Body of pancreas (tissue), 4 donors: Measurements from ENCODE around the gene SIPA1. TPM values are rescaled to one million over a fixed set of nuclear protein-coding genes. Genes with fewer than 3 reads are reported as not detected.

ENCODE experiments used
- ATAC-seq: fragments of 150-250 bp; one replicate; pipeline ENCODE4 v1.9.1; 2016
- DNase-seq, 4 donors: peaks; one replicate each; pipeline ENCODE4 v3.0.0-alpha.2; 2019
- H3K27ac ChIP-seq, 4 donors: fragments of 200-600 bp; sonication (generic); 1 replicate in 3 of 4; 2 replicates in 1 of 4; pipeline versions ENCODE4 v1.5.1 to v1.6.1; 2016 to 2019; ENCODE audit warnings: mild to moderate bottlenecking in 1 of 4, mixed read lengths in 1 of 4, moderate library complexity in 1 of 4
- H3K27me3 ChIP-seq, 2 donors: fragments of 200-600 bp; sonication (generic); one replicate each; pipeline ENCODE4 v1.6.0; 2016; ENCODE audit warnings: mild to moderate bottlenecking in 1 of 2
- H3K36me3 ChIP-seq, 2 donors: fragments of 200-600 bp; sonication (generic); replicated peaks in 1 of 2; 2 replicates each; pipeline ENCODE4 v1.5.1; 2016; ENCODE audit warnings: low read depth in 2 of 2; ENCODE audit not compliant: insufficient read depth in 1 of 2
- H3K4me1 ChIP-seq: fragments of 200-600 bp; sonication (generic); one replicate; pipeline ENCODE4 v1.6.0; 2016
- H3K4me3 ChIP-seq, 2 donors: fragments of 200-600 bp; sonication (generic); 1 replicate in 1 of 2; 2 replicates in 1 of 2; pipeline ENCODE4 v1.5.1; 2016 to 2019
- H3K9me3 ChIP-seq, 3 donors: fragments of 200-600 bp; sonication (generic); 1 replicate in 2 of 3; 2 replicates in 1 of 3; pipeline ENCODE4 v1.5.1; 2016
- POLR2A ChIP-seq, 3 donors: fragments of 450-650 bp; IDR thresholded peaks; one replicate each; pipeline ENCODE4 v1.6.1; 2016; ENCODE audit warnings: antibody characterized with exemption in 3 of 3, mild to moderate bottlenecking in 2 of 3
- WGBS, 2 donors: methylation state at CpG; one replicate each; pipeline ENCODE4 v1.1.5; 2017; 5-methylcytosine and 5-hydroxymethylcytosine counted together
- intact Hi-C: fragments of 100-400 bp; cut with DNase I; formaldehyde crosslinking; loops from one replicate; pipeline ENCODE4 v1.15.1; 2023
- total RNA-seq, 2 donors: library from RNA; depleted of rRNA; stranded (reverse); fragments of >200 nt; gene quantifications; one replicate each; pipeline ENCODE4 v1.1.0, GENCODE V29; 2016
- TF ChIP-seq, protein P1 (sequence below), 7 experiments: fragments of 450-650 bp in 4 of 7; fragments of 200-600 bp in 3 of 7; sonication (generic) in 3 of 7; IDR thresholded peaks; one replicate each; pipeline ENCODE4 v1.5.1; 2016 to 2019; ENCODE audit warnings: antibody characterized with exemption in 7 of 7

The SIPA1 gene
- total RNA-seq, 2 donors from 2014 or later: 23.6 to 29.3 TPM

GRCh38 chr11:65651339-65651588, 13.4 kb downstream of the SIPA1 start:
- peak overlapping the region in 3 of 4 donors; percentile 86 to 97 (median 97) for H3K27ac ChIP-seq
- H3K36me3 ChIP-seq: peaks cover 0 to 10% of the 10 kb centered on the region in 2 donors
- H3K4me1 ChIP-seq: peaks cover 49% of the 10 kb centered on the region
- WGBS, 2 donors: 70 to 95% methylated on average over 2 to 3 of the region's 3 CpGs
- H3K4me3 ChIP-seq: no peak overlapping the region
- no peak for TF ChIP-seq POLR2A (IDR thresholded peaks at IDR 0.05)
- TF ChIP-seq, protein P1, sequence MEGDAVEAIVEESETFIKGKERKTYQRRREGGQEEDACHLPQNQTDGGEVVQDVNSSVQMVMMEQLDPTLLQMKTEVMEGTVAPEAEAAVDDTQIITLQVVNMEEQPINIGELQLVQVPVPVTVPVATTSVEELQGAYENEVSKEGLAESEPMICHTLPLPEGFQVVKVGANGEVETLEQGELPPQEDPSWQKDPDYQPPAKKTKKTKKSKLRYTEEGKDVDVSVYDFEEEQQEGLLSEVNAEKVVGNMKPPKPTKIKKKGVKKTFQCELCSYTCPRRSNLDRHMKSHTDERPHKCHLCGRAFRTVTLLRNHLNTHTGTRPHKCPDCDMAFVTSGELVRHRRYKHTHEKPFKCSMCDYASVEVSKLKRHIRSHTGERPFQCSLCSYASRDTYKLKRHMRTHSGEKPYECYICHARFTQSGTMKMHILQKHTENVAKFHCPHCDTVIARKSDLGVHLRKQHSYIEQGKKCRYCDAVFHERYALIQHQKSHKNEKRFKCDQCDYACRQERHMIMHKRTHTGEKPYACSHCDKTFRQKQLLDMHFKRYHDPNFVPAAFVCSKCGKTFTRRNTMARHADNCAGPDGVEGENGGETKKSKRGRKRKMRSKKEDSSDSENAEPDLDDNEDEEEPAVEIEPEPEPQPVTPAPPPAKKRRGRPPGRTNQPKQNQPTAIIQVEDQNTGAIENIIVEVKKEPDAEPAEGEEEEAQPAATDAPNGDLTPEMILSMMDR (IDR thresholded peaks at IDR 0.05): no peak
- intact Hi-C loops: no loop called here
- H3K9me3 ChIP-seq: no peaks in the 10 kb centered on the region
- DNase-seq (no peak), ATAC-seq (no peak)
- H3K27me3 ChIP-seq: no peaks in the 10 kb centered on the region

DNA sequence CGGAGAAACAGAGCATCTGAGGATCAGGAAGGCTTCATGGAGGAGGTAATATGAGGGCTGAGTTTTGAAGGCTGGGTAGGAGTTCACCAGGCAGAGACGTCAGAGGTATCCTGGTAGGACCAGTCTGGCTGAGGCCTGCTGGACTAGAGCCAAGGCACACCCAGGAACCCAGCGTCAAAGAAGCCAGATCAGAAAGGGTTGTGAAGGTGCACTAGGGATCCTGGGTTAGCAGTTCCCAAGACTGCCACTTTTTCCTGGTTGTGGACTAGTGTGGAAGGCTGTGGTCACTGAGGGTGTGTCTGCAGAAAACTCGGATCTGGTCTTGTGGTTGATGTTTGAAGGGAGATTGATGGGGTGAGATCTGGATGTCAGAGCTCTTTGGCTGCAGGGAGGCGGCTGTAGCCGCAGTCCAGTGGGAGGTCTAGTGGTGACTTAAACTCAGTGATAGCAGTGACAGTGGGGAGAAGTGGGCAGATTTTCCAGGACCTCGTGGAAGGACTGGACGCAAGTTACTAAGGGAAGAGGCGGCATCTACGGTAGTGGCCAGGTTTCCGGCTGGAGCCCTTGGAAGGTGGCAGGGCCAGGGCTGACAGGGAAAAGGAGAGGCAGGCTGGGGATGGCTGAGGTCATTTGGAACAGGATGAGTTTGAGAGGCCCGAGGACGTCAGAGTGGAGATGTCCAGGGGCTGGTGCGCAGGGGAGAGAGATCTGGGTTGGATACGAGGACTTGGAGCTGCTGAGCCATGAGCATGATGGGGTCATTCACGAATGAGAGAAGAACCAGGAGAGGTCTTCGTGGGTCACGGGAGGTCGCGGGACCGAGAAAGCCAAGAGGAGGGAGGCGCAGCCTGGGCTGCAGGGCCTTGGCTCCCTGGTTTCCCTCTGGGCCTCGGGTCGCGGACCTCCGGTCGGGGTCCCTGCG, 13.9 kb downstream of the SIPA1 start:
- no peak for TF ChIP-seq POLR2A (IDR thresholded peaks at IDR 0.05)
- TF ChIP-seq, protein P1 (IDR thresholded peaks at IDR 0.05): no peak
- Histone ChIP-seq H3K36me3 (peaks cover 0 to 13% of the 10 kb centered on the region in 2 donors), H3K27ac (peak overlapping the region; percentile 74 to 97 (median 92)), H3K9me3 (no peaks in the 10 kb centered on the region), H3K27me3 (no peaks in the 10 kb centered on the region), H3K4me1 (peaks cover 45% of the 10 kb centered on the region), H3K4me3 (peak overlapping the region in 1 of 2 donors; percentile 6)
- intact Hi-C loops: no loop called here
- WGBS, 2 donors: 38 to 39% methylated on average over 27 to 28 of the region's 28 CpGs
- DNase-seq: peak in 3 of 4 donors; percentile 55 to 69 (median 63)
- peak; percentile 2 for ATAC-seq

DNA sequence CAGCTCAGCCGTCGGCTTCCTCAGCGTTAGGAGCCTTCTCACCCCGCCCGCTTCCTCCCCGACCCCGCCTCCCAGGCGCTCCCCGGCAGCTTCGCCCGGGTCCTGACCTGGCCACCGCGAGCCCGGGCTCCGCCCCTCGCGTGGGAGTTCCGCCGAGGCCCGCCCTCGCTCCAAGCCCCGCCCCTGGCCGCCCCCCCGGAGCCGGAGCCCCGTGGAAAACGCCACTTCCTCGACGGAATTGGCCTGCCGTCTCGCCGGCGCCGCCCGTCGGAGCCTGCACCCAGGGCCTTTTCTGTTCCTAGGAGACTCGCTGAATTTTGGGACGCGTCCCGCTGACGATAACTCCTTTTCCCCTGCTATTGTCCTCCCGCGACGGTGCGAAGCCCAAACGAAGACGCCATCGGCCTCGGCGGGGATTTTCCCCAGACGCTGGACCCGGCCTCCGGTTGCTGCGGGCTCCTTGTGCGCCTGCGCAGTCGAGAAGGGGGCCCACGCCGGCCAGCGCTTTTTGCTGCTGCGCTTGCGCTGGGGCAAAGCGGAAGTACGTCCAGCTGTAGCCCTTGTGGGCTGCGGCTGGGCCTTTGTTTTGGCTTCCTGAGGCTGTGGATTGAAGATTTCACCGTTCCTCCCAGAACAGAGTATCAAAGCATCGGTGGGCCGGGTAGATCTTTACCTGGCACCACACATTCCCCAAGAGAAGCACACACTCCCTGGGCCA, 14.8 kb downstream of the SIPA1 start:
- Histone ChIP-seq H3K4me1 (peaks cover 37% of the 10 kb centered on the region), H3K4me3 (peak overlapping the region in 1 of 2 donors; percentile 6), H3K36me3 (peaks cover 0 to 21% of the 10 kb centered on the region in 2 donors), H3K27ac (peak overlapping the region; percentile 74 to 97 (median 92)), H3K27me3 (no peaks in the 10 kb centered on the region), H3K9me3 (no peaks in the 10 kb centered on the region)
- TF ChIP-seq, protein P1 (IDR thresholded peaks at IDR 0.05): no peak
- peak; percentile 34 to 75 (median 75) for TF ChIP-seq POLR2A (IDR thresholded peaks at IDR 0.05)
- intact Hi-C loops: no loop called here
- DNase-seq: peak; percentile 90 to 94 (median 92)
- ATAC-seq: peak; percentile 89
- 0 to 1% methylated on average over 1 to 46 of the region's 68 CpGs for WGBS, 2 donors

DNA sequence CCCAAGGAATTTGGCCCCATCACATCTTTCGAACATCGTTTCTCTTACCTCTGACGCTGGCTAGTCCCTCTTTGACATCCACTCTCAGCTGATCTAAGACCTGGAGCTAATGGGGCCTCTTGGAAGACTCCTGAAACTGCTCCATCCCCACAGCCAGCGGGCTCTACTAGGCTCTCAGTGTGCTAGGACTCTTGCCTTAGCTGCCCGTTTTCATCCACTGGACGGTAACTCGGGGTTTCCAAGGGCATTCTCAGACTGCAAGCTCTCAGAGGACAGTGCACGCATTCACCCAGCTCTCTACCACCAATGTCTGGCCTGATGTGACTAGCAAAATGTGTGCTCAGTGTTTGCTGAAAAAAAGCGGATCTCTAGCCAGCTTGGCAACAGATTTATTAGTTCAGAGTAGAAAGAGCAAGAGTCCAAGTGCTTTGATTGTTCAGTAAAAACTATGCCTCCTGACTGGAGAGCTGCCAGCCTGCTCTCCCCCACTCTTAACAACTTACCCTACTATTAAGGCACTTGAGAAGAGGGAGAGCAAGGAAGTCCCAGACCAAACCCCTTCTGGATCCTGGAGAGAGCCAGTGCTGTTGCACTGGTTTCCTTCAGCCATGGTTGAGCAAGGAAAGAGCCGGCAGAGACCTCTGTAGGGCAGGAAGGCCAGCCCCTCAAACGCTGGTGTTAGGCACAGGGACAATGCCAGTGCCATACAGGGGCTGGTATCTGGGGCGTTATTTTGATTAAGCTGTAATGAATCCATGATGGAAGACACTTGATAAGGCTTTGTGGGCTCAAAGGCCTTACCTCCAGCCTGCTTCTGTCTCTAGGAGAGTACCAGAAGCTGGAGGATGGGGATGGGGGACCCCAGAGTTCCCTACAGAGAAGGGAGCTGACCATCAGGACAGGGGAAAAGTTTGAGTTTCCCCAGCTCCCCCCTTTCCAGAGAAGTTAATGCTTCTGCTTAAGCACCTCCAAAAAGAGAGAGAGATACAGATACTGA, 15.6 kb downstream of the SIPA1 start:
- DNase-seq (peak; percentile 33 to 52 (median 46)), ATAC-seq (peak; percentile 1)
- no peaks in the 10 kb centered on the region for H3K9me3 ChIP-seq
- H3K27me3 ChIP-seq: no peaks in the 10 kb centered on the region
- WGBS, 2 donors: 39 to 44% methylated on average over 12 of the region's 12 CpGs
- H3K4me3 ChIP-seq: no peak overlapping the region
- TF ChIP-seq, protein P1 (IDR thresholded peaks at IDR 0.05): no peak
- no peak for TF ChIP-seq POLR2A (IDR thresholded peaks at IDR 0.05)
- peaks cover 35% of the 10 kb centered on the region for H3K4me1 ChIP-seq
- intact Hi-C loops: no loop called here
- H3K36me3 ChIP-seq: peaks cover 0 to 29% of the 10 kb centered on the region in 2 donors
- peak overlapping the region; percentile 74 to 97 (median 92) for H3K27ac ChIP-seq
